Measurements from ENCODE around the gene VPS8.
A peak's percentile ranks its signal among the peaks of the same experiment; 100 is the strongest.

VPS8 gene

GRCh38 chr3:184801241-184801785, 10.7 kb upstream of the VPS8 start:
- DNase-seq: no peak
- no peaks in the 10 kb centered on the region for H3K36me3 ChIP-seq (ENCODE audit: control insufficient read depth, insufficient read depth, low read length)
- no peaks in the 10 kb centered on the region for H3K4me1 ChIP-seq (ENCODE audit: control insufficient read depth, insufficient read depth, low read length, poor library complexity, severe bottlenecking)

GRCh38 chr3:184802150-184802549, 9.8 kb upstream of the VPS8 start:
- Histone ChIP-seq H3K4me1 (ENCODE audit: control insufficient read depth, insufficient read depth, low read length, poor library complexity, severe bottlenecking) (no peaks in the 10 kb centered on the region), H3K36me3 (ENCODE audit: control insufficient read depth, insufficient read depth, low read length) (no peaks in the 10 kb centered on the region), H3K9me3 (ENCODE audit: control insufficient read depth, low read length) (no peaks in the 10 kb centered on the region), H3K27ac (ENCODE audit: insufficient read depth, low read length, poor library complexity, severe bottlenecking) (no peak overlapping the region), H3K27me3 (replicated peaks; ENCODE audit: control insufficient read depth, insufficient read depth, low read length, poor library complexity, severe bottlenecking) (no peaks in the 10 kb centered on the region), H3K4me3 (ENCODE audit: insufficient read depth, low read depth, low read length, poor library complexity, severe bottlenecking) (no peak overlapping the region)
- DNase-seq: no peak

More at GRCh38 chr3:184801241-184801785, 10.7 kb upstream of the VPS8 start:
- H3K27me3 ChIP-seq (replicated peaks; ENCODE audit: control insufficient read depth, insufficient read depth, low read length, poor library complexity, severe bottlenecking): no peaks in the 10 kb centered on the region
- H3K4me3 ChIP-seq (ENCODE audit: insufficient read depth, low read depth, low read length, poor library complexity, severe bottlenecking): no peak overlapping the region
- no peak overlapping the region for H3K27ac ChIP-seq (ENCODE audit: insufficient read depth, low read length, poor library complexity, severe bottlenecking)
- no peaks in the 10 kb centered on the region for H3K9me3 ChIP-seq (ENCODE audit: control insufficient read depth, low read length)

- Histone ChIP-seq H3K9me3 (ENCODE audit: control insufficient read depth, low read length) (no peaks in the 10 kb centered on the region), H3K36me3 (ENCODE audit: control insufficient read depth, insufficient read depth, low read length) (no peaks in the 10 kb centered on the region), H3K4me3 (ENCODE audit: insufficient read depth, low read depth, low read length, poor library complexity, severe bottlenecking) (no peak overlapping the region), H3K27me3 (replicated peaks; ENCODE audit: control insufficient read depth, insufficient read depth, low read length, poor library complexity, severe bottlenecking) (no peaks in the 10 kb centered on the region), H3K27ac (ENCODE audit: insufficient read depth, low read length, poor library complexity, severe bottlenecking) (no peak overlapping the region), H3K4me1 (ENCODE audit: control insufficient read depth, insufficient read depth, low read length, poor library complexity, severe bottlenecking) (no peaks in the 10 kb centered on the region)
- no peak for DNase-seq
Observed at GRCh38 chr3:184804801-184805200, 7.2 kb upstream of the VPS8 start.

GRCh38 chr3:184805351-184806038, 6.5 kb upstream of the VPS8 start:
- Histone ChIP-seq H3K27ac (ENCODE audit: insufficient read depth, low read length, poor library complexity, severe bottlenecking) (no peak overlapping the region), H3K27me3 (replicated peaks; ENCODE audit: control insufficient read depth, insufficient read depth, low read length, poor library complexity, severe bottlenecking) (no peaks in the 10 kb centered on the region), H3K4me3 (ENCODE audit: insufficient read depth, low read depth, low read length, poor library complexity, severe bottlenecking) (no peak overlapping the region), H3K36me3 (ENCODE audit: control insufficient read depth, insufficient read depth, low read length) (no peaks in the 10 kb centered on the region), H3K4me1 (ENCODE audit: control insufficient read depth, insufficient read depth, low read length, poor library complexity, severe bottlenecking) (no peaks in the 10 kb centered on the region), H3K9me3 (ENCODE audit: control insufficient read depth, low read length) (no peaks in the 10 kb centered on the region)
- no peak for DNase-seq

GRCh38 chr3:184806567-184807271, 5.2 kb upstream of the VPS8 start:
- DNase-seq: no peak
- Histone ChIP-seq H3K9me3 (ENCODE audit: control insufficient read depth, low read length) (no peaks in the 10 kb centered on the region), H3K27ac (ENCODE audit: insufficient read depth, low read length, poor library complexity, severe bottlenecking) (no peak overlapping the region)

GRCh38 chr3:184807549-184807948, 4.4 kb upstream of the VPS8 start:
- Histone ChIP-seq H3K36me3 (ENCODE audit: control insufficient read depth, insufficient read depth, low read length) (no peaks in the 10 kb centered on the region), H3K4me1 (ENCODE audit: control insufficient read depth, insufficient read depth, low read length, poor library complexity, severe bottlenecking) (no peaks in the 10 kb centered on the region), H3K27ac (ENCODE audit: insufficient read depth, low read length, poor library complexity, severe bottlenecking) (no peak overlapping the region), H3K9me3 (ENCODE audit: control insufficient read depth, low read length) (no peaks in the 10 kb centered on the region), H3K4me3 (ENCODE audit: insufficient read depth, low read depth, low read length, poor library complexity, severe bottlenecking) (no peak overlapping the region), H3K27me3 (replicated peaks; ENCODE audit: control insufficient read depth, insufficient read depth, low read length, poor library complexity, severe bottlenecking) (no peaks in the 10 kb centered on the region)
- DNase-seq: no peak

More at GRCh38 chr3:184806567-184807271, 5.2 kb upstream of the VPS8 start:
- H3K27me3 ChIP-seq (replicated peaks; ENCODE audit: control insufficient read depth, insufficient read depth, low read length, poor library complexity, severe bottlenecking): no peaks in the 10 kb centered on the region
- H3K4me3 ChIP-seq (ENCODE audit: insufficient read depth, low read depth, low read length, poor library complexity, severe bottlenecking): no peak overlapping the region
- no peaks in the 10 kb centered on the region for H3K4me1 ChIP-seq (ENCODE audit: control insufficient read depth, insufficient read depth, low read length, poor library complexity, severe bottlenecking)
- no peaks in the 10 kb centered on the region for H3K36me3 ChIP-seq (ENCODE audit: control insufficient read depth, insufficient read depth, low read length)

- no peak for DNase-seq
- no peak overlapping the region for H3K4me3 ChIP-seq (ENCODE audit: insufficient read depth, low read depth, low read length, poor library complexity, severe bottlenecking)
- no peaks in the 10 kb centered on the region for H3K9me3 ChIP-seq (ENCODE audit: control insufficient read depth, low read length)
- peaks cover 4% of the 10 kb centered on the region for H3K4me1 ChIP-seq (ENCODE audit: control insufficient read depth, insufficient read depth, low read length, poor library complexity, severe bottlenecking)
- H3K27ac ChIP-seq (ENCODE audit: insufficient read depth, low read length, poor library complexity, severe bottlenecking): no peak overlapping the region
- no peaks in the 10 kb centered on the region for H3K27me3 ChIP-seq (replicated peaks; ENCODE audit: control insufficient read depth, insufficient read depth, low read length, poor library complexity, severe bottlenecking)
- H3K36me3 ChIP-seq (ENCODE audit: control insufficient read depth, insufficient read depth, low read length): no peaks in the 10 kb centered on the region
Observed at GRCh38 chr3:184808021-184808420, 3.9 kb upstream of the VPS8 start.

GRCh38 chr3:184810146-184810545, 1.8 kb upstream of the VPS8 start:
- Histone ChIP-seq H3K27ac (ENCODE audit: insufficient read depth, low read length, poor library complexity, severe bottlenecking) (no peak overlapping the region), H3K36me3 (ENCODE audit: control insufficient read depth, insufficient read depth, low read length) (no peaks in the 10 kb centered on the region), H3K4me1 (ENCODE audit: control insufficient read depth, insufficient read depth, low read length, poor library complexity, severe bottlenecking) (peaks cover 8% of the 10 kb centered on the region), H3K9me3 (ENCODE audit: control insufficient read depth, low read length) (no peaks in the 10 kb centered on the region), H3K4me3 (ENCODE audit: insufficient read depth, low read depth, low read length, poor library complexity, severe bottlenecking) (no peak overlapping the region), H3K27me3 (replicated peaks; ENCODE audit: control insufficient read depth, insufficient read depth, low read length, poor library complexity, severe bottlenecking) (no peaks in the 10 kb centered on the region)
- no peak for DNase-seq

- Histone ChIP-seq H3K36me3 (ENCODE audit: control insufficient read depth, insufficient read depth, low read length) (no peaks in the 10 kb centered on the region), H3K27ac (ENCODE audit: insufficient read depth, low read length, poor library complexity, severe bottlenecking) (no peak overlapping the region), H3K4me3 (ENCODE audit: insufficient read depth, low read depth, low read length, poor library complexity, severe bottlenecking) (no peak overlapping the region), H3K4me1 (ENCODE audit: control insufficient read depth, insufficient read depth, low read length, poor library complexity, severe bottlenecking) (peaks cover 8% of the 10 kb centered on the region), H3K9me3 (ENCODE audit: control insufficient read depth, low read length) (no peaks in the 10 kb centered on the region), H3K27me3 (replicated peaks; ENCODE audit: control insufficient read depth, insufficient read depth, low read length, poor library complexity, severe bottlenecking) (no peaks in the 10 kb centered on the region)
- no peak for DNase-seq
Observed at GRCh38 chr3:184811034-184811433, 932 bp upstream of the VPS8 start.

- peak overlapping the region; percentile 95 for H3K4me3 ChIP-seq (ENCODE audit: insufficient read depth, low read depth, low read length, poor library complexity, severe bottlenecking)
Observed at GRCh38 chr3:184811663-184811998, 335 bp upstream of the VPS8 start.

More at GRCh38 chr3:184811663-184811998, 335 bp upstream of the VPS8 start:
- no peaks in the 10 kb centered on the region for H3K36me3 ChIP-seq (ENCODE audit: control insufficient read depth, insufficient read depth, low read length)
- H3K9me3 ChIP-seq (ENCODE audit: control insufficient read depth, low read length): no peaks in the 10 kb centered on the region
- DNase-seq: no peak
- peaks cover 8% of the 10 kb centered on the region for H3K4me1 ChIP-seq (ENCODE audit: control insufficient read depth, insufficient read depth, low read length, poor library complexity, severe bottlenecking)
- H3K27ac ChIP-seq (ENCODE audit: insufficient read depth, low read length, poor library complexity, severe bottlenecking): no peak overlapping the region
- H3K27me3 ChIP-seq (replicated peaks; ENCODE audit: control insufficient read depth, insufficient read depth, low read length, poor library complexity, severe bottlenecking): no peaks in the 10 kb centered on the region

Data from effector memory CD4-positive, alpha-beta T cell (primary cell).